Islet precursor cell (in vitro differentiated cells): ENCODE data around the gene SRPK3.
"Not testable (repeated sequence)": the region's sequence is repeated elsewhere in the genome, so short reads cannot be mapped to it uniquely, and the experiment has no call there.

Experiments used
- DNase-seq: peaks from one replicate; pipeline ENCODE4 v3.0.0-alpha.2; 2018

SRPK3 gene, protein sequence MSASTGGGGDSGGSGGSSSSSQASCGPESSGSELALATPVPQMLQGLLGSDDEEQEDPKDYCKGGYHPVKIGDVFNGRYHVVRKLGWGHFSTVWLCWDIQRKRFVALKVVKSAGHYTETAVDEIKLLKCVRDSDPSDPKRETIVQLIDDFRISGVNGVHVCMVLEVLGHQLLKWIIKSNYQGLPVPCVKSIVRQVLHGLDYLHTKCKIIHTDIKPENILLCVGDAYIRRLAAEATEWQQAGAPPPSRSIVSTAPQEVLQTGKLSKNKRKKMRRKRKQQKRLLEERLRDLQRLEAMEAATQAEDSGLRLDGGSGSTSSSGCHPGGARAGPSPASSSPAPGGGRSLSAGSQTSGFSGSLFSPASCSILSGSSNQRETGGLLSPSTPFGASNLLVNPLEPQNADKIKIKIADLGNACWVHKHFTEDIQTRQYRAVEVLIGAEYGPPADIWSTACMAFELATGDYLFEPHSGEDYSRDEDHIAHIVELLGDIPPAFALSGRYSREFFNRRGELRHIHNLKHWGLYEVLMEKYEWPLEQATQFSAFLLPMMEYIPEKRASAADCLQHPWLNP

DNA sequence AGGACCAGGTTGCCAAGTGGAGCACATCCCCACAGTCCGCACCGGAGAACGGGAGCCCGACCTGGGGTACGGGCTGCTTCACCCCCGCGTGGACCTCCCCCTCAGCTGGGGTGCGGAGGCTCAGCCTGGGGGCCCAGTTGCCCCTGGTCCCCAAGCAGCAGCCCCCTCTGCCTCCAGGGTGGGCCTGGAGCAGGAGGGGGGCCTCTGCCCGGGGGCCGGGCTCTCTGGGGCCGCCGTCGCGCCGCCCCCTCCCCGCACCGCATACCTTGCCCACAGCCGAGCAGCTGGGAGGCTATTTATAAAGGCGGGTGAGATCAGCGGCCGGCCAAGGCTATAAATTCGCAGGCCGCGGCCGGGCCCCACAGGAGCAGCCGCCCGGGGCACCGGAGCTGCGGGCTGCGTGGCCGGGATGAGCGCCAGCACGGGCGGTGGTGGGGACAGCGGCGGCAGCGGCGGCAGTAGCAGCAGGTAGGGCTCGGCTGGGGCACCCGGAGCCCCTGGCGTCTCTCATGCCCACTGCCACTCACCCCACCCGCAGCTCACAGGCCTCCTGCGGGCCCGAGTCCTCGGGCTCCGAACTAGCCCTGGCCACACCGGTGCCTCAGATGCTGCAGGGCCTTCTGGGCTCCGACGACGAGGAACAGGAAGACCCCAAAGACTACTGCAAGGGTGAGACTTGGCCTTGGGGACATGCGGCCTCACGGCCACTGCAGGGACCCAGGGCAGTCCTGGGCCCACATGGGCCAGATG is at the start of gene SRPK3:
Gene SRPK3, plus strand, starts transcription at position 364 of the 750 bp plus-strand sequence. Its CDS starts 46 bp downstream, at position 410.
- no peak for DNase-seq

DNA sequence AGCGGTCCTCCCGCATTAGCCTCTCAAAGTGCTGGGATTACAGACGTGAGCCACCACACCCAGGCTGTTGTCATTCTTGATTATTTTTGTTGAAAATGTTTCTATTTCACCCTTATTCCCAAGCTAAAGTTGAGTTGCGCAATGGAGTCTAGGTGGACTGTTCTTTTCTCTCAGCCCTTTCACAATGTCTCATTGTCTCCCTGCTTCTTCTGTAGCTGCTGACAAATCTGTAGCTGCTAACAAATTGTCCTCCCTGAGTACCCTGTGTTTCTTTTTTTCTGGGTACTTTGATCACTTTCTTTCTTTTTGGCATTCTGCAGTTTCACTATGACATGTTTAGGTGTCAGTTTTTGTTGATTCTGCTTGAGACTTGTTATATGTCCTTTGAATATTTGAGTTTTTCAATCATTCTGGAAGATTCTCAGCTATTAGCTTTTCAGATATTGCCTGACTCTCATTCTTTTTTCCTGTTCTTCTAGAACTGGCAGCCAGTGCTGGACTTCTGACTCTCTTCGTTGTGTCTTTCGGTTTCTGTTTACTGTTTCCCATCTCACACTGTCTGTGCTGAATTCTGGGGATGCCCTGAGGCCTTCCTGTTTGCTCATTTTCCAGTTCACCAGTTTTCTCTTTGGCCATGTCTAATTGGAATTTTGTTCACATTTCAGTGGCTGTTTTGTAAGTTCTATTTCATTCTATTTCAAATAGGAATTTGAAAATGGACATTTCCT is 49.6 kb upstream of the SRPK3 start:
- no peak for DNase-seq

DNA sequence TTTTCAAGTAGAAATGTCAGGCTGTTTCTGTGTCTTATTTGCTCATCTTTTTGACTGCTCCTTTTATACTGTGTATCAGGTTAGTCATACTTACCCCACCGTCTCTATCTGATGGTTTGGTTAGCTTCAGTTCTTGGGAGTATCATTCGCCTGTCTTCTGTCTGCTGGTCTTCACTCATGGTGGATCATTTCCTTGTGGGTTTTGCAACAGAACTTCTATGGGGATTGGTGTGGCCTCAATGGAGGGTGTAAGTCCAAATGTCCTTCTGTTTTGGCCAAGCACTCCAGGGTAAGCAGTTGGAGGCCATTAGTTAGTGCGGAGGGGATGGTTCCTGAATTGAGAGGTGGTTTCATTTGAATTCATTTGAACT is 49.0 kb upstream of the SRPK3 start:
- DNase-seq = no peak

DNA sequence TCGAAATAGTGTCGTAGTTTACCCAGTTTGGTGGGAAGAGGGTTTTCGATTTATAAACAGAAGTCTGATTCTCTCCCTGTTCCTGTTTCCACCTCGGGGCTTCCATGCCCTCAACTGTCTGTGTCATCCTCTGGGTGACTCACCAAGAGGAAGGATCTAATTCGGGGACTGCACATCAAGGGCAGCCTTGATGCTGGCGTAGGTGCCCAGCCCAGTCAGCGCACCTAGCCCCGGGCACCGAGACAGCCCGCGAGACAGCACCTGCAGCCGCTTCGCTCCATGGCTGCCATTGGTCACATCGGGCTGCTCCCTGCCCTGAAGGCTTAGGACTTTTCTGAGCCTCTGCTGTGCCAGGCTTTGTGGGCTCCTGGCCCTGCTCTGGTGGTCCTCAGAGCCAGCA is 48.4 kb upstream of the SRPK3 start:
- no peak for DNase-seq

DNA sequence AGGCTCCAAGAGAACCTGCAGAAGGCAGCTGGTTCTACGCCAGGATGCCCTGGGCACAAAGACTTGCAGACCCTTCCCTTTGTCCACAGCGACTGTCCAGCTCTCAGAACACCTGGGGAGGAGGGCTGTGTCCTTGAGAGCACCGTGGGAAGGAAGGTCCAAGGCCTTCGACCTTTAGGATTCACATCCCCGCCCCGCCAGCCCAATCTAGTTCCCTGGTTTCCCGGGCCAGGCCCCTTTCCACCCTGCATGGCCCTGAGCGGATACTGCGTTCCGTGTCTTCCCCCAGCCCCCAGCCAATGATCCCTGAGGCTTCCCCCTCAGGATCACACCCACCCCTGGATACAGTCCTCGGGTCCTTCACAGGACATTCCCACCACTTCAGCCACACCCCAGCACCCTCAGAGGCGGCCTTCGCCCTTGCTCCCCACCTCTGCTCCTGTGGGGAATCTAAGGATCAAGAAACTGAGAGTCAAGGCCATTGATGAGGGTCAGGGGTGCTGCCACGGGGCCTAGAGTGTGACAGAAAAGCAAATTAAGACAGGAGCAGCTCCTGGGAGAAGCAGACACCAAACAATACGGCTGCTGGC is 47.1 kb upstream of the SRPK3 start:
- no peak for DNase-seq

DNA sequence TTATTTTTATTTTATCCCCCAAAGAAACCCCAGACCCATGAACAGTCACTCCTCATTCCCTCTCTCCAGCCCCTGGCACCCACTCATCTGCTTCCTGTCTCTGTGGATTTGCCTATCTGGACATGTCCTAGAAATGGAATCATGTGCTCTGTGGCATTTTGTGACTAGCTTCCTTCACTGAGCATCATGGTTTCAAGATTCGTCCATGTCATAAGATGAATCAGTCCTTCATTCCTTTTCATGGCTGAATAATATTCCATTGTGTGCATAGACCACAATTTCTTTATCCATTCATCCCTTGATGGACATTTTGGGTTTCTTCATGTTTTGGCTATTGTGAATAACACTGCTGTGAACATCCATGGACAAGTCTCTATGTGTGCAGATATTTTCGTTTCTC is 46.0 kb upstream of the SRPK3 start:
- no peak for DNase-seq

DNA sequence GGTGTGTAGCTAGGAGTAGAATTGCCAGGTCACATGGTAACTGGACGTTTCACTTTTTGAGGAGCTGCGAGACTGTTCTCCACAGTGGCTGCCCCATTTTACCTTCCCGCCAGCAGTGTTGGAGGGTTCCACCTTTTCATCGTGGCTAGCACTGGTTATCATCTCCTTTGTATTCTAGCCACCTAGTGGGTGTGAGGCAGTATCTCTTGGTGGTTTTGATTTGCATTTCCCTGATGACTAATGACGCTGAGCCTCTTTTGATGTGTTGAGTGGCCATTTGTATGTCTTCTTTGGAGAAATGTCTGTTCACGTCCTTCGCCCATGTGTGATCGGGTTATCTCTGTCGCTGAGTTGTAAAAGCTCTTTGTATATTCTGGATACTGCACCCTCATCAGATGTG is 45.6 kb upstream of the SRPK3 start:
- no peak for DNase-seq

DNA sequence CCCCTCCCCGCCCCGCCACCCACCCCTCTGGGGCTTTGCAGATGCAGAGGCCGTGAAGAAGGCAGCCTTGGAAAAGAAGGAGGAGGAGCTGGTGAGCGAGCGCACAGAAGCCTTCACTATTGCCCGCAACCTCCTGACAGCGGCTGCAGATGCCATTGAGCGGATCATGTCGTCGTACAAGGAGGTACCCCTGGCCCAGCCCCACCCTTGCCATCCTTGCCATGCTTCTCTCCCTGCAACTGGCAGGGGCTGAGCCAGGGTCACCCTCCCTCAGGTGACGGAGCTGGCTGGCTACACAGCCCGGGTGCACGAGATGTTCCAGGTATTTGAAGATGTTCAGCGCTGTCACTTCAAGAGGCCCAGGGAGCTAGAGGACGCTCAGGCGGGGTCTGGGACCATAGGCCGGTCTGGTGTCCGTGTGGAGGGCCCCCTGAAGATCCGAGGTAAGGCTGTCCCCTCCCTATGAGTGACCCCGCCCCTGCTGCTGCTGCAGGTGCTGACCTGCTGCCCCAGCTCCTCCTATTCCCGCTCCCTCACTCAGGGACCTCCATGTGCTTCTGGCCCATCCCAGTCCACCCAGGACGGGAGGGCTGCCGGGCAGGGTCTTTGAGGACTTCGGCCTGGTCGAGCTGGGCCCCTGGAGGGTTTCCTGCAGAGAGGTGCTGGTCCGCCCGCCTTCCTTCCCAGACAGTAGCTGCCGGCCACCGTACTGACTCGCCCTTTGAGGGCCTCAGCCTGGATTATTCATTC is 44.6 kb upstream of the SRPK3 start:
- no peak for DNase-seq

DNA sequence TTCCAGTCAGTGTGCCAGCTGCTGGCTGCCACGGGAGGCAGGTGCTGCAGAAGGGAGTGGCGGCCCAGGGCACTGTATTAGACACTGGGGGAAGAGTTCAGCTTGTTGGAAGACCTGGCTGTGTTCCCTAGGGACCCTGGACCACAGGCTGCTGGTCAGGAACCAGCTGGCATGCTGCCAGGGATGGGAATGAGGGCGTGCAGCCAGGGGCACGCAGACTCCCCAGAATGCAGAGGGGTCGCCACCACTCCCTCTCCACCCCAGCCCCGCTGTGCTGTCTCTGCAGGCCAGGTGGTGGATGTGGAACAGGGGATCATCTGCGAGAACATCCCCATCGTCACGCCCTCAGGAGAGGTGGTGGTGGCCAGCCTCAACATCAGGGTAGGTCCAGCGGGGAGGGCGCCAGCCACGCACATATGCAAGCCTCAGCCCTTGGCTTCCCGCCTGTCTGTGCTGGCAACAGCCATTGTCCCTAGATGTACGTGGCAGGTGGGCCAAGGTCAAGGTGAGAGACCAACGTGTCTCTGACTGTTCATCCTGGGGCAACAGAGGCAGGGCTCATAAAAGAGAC is 43.9 kb upstream of the SRPK3 start:
- DNase-seq = no peak

DNA sequence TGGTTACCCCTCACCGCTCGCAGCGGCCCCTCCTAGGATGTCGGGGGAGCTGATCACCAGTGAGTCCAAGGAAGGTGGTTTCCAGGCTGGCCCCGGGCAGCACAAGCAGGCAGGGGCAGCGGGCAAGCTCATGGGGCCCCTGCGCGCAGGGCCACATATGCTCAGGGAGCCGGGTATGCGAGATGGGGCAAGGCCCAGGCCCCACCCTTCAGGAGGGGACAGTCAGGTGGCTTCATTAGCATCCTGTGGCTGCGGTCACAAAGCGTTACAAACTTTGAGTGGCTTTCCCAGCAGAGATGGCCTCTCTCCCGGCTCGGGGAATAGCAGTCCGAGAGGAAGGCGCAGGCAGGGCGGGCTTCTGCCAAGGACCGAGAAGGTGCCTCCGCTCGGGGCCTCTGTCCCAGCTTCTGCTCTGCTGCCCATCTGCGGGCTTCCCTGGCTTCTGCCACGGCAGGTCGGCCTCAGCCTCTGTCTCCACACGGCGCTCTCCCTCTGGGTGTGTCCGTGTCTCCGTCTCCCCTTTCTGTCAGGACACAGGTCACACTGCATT is 42.7 kb upstream of the SRPK3 start:
- DNase-seq = no peak

DNA sequence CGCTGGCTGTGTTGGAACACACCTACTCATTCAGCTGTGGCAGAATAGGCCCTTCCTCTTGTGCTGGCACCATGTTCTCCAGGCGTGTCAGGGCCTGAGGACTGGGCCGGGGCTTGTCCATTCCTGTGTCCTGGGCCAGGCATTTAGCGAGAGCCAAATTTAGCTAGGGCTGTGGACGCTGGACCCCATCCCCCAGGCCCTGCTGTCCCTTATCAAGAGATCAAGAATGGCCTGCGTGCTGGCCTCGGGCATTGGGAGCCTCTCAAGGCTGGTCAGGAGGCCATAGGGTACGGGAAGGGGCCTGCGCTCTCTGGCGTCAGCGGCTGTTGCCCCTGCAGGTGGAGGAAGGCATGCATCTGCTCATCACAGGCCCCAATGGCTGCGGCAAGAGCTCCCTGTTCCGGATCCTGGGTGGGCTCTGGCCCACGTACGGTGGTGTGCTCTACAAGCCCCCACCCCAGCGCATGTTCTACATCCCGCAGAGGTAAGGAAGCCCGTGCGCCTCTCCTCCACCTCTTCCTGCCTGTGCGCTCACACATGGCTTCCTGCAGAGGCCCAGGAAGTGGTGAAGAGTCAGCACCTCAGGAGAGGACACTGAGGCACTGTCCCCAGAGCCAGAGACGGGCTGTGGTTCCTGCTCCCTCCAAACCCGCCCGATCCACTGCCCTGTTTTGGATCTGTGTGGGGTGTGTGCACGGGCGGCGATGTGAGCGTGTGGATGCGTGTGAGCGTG is 40.9 kb upstream of the SRPK3 start:
- DNase-seq = no peak

DNA sequence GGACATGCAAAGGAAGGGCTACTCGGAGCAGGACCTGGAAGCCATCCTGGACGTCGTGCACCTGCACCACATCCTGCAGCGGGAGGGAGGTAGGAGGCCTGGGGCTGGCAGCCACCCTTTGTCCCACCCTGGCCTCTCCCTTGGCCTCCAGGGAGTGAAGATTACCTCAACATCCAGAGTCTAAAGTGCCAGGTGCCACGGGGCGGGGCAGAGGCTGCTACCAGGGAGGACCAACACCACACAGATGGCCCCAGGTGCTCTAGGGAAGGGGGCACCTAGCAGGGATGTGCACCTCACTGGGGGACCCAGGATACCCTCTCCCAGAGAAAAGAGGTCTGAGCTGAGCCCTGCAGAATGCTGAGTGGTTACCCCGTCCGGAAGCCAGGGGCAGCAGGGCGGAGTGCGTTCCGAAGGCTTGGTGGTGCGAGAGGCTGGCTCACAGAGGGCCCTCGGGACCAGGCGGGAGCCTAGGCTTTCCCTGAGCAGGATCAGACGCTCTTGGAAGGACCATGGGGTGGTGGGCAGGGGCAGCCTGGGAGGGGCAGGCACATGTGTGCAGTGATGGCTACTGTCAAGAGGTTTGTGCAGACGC is 40.1 kb upstream of the SRPK3 start:
- no peak for DNase-seq

DNA sequence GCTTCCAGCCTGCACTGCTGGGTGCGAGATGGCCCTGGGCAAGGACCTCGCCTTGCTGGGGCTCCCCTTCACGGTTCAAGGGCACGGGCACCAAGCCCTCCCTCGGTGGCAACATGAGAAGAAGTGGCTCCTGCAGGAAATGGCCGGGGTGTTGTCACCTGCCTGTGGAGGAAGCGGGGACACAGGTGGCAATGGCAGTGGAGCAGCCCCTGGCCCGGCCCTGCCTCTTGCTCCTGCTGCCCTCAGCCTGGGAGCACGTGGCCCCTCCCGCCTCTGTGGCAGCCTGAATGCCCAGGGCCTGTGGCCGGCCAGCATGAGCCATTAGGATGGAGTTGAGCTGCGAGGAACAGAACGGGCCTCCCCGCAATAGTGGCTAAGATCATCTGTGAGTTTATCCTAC is 39.4 kb upstream of the SRPK3 start:
- no peak for DNase-seq

DNA sequence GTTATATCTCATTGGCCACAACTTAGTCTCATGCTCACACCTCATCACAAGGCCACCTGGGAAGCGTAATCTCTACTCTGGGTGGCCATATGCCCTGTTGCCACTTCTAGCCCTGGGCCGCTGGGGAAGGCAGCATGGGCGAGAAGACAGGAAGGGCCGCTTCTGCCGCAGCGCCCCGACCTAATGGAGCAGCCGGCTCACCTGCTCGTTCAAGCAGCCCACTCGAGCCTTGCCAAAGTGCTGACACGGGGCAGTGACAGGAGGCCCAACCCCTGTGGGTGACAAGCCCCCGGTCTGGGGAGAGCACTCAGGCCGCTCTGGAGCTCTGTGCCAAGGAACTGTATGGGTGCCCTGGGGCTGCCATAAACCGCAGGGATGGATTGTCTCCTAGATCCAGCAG is 38.7 kb upstream of the SRPK3 start:
- DNase-seq = not testable (repeated sequence)

DNA sequence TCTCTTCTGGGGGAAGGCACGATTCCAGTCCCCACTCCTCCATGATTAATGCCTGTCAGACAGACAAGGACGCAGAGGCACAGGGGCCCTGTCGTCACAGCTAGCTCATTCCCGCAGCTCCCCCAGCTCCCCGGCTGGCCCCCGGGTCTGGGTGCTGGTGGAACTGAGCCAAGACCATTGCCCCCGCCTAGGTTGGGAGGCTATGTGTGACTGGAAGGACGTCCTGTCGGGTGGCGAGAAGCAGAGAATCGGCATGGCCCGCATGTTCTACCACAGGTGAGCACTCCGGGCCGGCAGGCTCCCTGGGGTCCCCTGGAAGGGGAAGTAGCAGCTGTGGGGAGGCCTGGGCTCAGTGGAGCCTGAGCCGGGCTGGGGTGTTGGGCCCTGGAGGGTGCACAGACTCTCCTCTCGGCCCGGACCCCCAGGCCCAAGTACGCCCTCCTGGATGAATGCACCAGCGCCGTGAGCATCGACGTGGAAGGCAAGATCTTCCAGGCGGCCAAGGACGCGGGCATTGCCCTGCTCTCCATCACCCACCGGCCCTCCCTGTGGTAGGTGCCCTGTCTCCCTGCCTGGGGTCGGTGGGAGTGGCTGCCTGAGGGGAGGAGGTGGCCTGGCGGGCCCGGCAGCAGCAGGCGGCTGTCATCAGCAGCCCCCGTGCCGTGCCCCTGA is 37.9 kb upstream of the SRPK3 start:
- not testable (repeated sequence) for DNase-seq

DNA sequence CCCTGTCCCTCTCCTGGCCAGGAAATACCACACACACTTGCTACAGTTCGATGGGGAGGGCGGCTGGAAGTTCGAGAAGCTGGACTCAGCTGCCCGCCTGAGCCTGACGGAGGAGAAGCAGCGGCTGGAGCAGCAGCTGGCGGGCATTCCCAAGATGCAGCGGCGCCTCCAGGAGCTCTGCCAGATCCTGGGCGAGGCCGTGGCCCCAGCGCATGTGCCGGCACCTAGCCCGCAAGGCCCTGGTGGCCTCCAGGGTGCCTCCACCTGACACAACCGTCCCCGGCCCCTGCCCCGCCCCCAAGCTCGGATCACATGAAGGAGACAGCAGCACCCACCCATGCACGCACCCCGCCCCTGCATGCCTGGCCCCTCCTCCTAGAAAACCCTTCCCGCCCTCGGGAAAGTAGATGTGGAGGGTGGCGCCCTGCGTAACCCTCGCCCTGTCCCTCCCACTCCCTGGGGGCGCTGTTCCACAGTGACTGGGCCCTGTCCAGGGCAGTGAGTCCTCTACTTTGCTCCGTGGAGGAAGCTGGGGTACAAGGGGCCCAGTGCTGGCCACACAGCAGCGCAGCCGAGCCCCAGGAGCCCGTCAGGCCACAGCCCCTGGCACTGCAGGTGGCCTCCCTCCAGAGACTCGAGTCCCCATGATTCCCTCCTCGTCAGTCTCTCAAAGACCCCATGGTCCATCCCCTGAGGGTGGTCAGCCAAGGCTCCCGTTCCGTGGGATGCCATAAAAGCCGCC is 37.2 kb upstream of the SRPK3 start:
- DNase-seq = peak; percentile 81

DNA sequence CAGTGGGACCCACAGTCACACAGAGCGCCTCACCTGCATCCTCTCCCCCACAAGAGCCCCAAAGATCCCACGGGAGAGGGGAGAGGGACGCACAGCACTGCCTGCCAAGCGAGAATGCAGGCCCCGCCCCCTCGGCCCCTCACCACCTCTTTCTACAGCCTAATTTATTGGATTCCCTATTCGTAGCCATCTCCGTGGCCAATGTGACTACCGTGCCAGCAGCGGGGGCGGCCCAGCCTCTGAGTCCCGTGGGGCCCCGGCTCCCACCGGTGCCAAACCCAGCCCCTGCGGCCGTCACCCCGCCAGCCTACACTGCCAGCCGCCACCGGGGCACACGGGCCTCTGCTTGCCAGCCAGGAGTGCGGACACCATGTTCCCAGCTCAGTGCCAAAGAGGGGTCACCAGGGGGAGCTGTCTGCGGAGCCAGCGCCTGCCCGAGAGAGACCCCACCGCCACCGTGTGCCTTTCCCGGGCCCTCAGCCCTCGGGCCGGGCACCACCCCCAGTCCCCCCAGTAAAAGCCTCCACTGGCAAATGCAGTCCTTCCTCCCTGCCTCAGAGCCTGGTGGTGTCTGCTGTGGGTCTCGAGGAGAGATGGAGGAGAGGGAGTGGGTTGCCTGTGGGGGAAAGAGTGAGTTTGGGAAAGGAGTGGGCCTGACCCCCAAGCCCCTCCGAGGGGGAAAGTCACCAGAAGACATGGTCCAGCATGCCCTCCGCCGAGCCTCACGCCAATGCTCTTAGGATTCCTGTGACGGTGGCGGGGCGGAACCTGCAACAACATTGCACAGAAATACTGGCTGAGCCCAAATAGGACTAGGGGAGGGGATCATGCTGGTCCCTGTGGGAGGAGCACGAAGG is 36.4 kb upstream of the SRPK3 start:
- no peak for DNase-seq

DNA sequence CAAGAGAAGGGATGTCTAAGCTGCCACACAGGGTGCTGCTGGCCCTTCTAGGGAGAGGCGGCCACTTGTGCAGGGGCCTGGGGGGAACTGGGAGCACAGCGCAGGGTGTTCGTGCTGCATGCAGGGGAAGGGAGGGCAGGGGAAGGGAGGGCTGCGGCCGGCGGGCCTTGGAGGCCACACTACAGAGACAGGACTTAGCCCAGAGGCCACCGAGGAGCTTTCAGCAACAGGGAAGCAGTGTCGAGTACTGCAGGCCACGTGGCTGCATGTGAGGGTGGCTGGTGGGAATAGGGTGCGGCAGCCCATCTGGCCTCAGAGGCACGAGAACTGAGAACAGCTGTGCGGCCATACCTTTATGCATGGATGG is 35.8 kb upstream of the SRPK3 start:
- DNase-seq = not testable (repeated sequence)
